ENCODE data around the gene AFF1.

DNA sequence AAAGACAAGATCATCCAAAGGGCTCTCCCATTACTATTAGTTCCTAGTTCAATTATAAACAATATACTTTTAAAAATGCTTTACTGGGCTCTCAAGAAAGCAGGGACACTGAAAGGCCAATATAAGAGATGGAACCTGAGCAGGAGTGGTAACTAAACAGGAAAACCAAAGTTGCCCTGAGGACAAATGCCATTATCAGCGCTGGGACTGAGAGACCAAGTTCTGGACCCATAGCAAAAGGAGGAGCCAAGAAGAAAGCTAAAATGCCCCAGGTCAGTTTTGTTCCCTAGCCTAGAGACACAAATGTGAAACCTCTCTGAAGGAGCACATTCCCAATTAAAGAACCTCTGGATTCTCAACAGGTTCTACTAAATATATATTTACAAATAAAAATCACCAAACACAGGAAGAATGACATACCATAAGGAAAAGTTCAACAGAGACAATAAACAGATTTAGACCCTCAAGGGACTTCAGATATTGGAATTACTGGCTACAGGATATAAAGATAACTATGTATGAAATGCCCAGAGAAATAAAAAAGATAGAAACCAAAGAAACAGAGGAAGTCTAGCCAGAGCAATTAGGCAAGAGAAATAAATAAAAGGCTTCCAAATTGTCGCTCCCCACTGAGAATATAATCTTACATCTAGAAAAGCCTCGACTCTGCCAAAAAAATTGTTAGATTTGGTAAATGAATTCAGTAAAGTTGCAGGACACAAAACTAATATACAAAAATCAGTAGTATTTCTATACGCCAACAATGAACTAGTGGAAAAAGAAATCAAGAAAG, 218.5 kb downstream of the AFF1 start:
- TF ChIP-seq, protein P1, sequence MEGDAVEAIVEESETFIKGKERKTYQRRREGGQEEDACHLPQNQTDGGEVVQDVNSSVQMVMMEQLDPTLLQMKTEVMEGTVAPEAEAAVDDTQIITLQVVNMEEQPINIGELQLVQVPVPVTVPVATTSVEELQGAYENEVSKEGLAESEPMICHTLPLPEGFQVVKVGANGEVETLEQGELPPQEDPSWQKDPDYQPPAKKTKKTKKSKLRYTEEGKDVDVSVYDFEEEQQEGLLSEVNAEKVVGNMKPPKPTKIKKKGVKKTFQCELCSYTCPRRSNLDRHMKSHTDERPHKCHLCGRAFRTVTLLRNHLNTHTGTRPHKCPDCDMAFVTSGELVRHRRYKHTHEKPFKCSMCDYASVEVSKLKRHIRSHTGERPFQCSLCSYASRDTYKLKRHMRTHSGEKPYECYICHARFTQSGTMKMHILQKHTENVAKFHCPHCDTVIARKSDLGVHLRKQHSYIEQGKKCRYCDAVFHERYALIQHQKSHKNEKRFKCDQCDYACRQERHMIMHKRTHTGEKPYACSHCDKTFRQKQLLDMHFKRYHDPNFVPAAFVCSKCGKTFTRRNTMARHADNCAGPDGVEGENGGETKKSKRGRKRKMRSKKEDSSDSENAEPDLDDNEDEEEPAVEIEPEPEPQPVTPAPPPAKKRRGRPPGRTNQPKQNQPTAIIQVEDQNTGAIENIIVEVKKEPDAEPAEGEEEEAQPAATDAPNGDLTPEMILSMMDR (IDR thresholded peaks at IDR 0.05) = no peak
- TF ChIP-seq EP300 (IDR thresholded peaks at IDR 0.05) (no peak), POLR2A (IDR thresholded peaks at IDR 0.05) (no peak)
